Type B pancreatic cell (in vitro differentiated cells): ENCODE results near the gene ZNF148. TPM values are rescaled to one million over a fixed set of nuclear protein-coding genes. Genes with fewer than 3 reads are reported as not detected.
A peak's percentile ranks its signal among the peaks of the same experiment; 100 is the strongest.

ENCODE experiments used
- DNase-seq: peaks from one replicate; pipeline ENCODE4 v3.0.0; 2021; ENCODE audit warnings: mixed read lengths; ENCODE audit not compliant: unreplicated experiment; ENCODE audit errors: extremely low spot score
- H3K27ac Mint-ChIP-seq: 2 replicates; pipeline ENCODE4 v1.8.0; 2021; ENCODE audit warnings: mild to moderate bottlenecking, mixed read lengths
- H3K27me3 Mint-ChIP-seq: 2 replicates; pipeline ENCODE4 v1.8.0; 2021; ENCODE audit warnings: mixed read lengths
- H3K36me3 Mint-ChIP-seq: 2 replicates; pipeline ENCODE4 v1.8.0; 2021; ENCODE audit warnings: mixed read lengths
- H3K4me1 Mint-ChIP-seq: one replicate; pipeline ENCODE4 v1.8.0; 2021; ENCODE audit warnings: mixed read lengths; ENCODE audit not compliant: unreplicated experiment
- H3K4me3 Mint-ChIP-seq: 2 replicates; pipeline ENCODE4 v1.8.0; 2021; ENCODE audit warnings: mild to moderate bottlenecking, mixed read lengths
- H3K9me3 Mint-ChIP-seq: 2 replicates; pipeline ENCODE4 v1.8.0; 2021; ENCODE audit warnings: mixed read lengths
- total RNA-seq: library from RNA; stranded (reverse); gene quantifications from 2 replicates; pipeline ENCODE4 v1.2.1, GENCODE V29; 2021; ENCODE audit warnings: low replicate concordance
- TF ChIP-seq, protein P1 (sequence below): fragments of 200-600 bp; sonication (generic); conservative IDR thresholded peaks from 2 replicates; pipeline ENCODE4 v1.5.0; 2021; ENCODE audit warnings: antibody characterized with exemption, mild to moderate bottlenecking

Gene ZNF148
- total RNA-seq, 1 donor from 2014 or later: 46.4 TPM

DNA sequence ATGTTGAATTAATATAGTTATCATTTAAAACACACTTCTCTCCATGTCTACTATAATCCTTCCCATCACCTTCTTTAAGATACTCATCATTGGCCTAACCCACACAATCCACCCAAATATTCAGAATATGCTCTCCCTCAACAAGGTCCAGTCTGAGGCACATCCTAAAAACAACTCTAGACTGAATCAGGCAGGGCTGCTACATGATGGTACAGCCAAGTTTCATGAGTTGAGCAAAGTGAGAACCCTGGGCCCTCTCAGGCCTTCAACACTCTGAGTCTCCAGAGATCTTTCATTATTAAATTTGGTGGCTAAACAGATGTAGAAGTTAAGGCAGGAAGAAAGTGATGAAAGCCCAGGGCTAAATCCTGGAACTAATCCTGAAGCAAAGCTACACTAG, 16.2 kb downstream of the ZNF148 start:
- Mint-ChIP-seq H3K4me3 (no peak overlapping the region), H3K4me1 (peaks cover 13% of the 10 kb centered on the region), H3K9me3 (peaks cover 4% of the 10 kb centered on the region), H3K27ac (no peak overlapping the region), H3K36me3 (peaks cover 24% of the 10 kb centered on the region), H3K27me3 (no peaks in the 10 kb centered on the region)
- DNase-seq: no peak
- TF ChIP-seq, protein P1, sequence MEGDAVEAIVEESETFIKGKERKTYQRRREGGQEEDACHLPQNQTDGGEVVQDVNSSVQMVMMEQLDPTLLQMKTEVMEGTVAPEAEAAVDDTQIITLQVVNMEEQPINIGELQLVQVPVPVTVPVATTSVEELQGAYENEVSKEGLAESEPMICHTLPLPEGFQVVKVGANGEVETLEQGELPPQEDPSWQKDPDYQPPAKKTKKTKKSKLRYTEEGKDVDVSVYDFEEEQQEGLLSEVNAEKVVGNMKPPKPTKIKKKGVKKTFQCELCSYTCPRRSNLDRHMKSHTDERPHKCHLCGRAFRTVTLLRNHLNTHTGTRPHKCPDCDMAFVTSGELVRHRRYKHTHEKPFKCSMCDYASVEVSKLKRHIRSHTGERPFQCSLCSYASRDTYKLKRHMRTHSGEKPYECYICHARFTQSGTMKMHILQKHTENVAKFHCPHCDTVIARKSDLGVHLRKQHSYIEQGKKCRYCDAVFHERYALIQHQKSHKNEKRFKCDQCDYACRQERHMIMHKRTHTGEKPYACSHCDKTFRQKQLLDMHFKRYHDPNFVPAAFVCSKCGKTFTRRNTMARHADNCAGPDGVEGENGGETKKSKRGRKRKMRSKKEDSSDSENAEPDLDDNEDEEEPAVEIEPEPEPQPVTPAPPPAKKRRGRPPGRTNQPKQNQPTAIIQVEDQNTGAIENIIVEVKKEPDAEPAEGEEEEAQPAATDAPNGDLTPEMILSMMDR: no peak

DNA sequence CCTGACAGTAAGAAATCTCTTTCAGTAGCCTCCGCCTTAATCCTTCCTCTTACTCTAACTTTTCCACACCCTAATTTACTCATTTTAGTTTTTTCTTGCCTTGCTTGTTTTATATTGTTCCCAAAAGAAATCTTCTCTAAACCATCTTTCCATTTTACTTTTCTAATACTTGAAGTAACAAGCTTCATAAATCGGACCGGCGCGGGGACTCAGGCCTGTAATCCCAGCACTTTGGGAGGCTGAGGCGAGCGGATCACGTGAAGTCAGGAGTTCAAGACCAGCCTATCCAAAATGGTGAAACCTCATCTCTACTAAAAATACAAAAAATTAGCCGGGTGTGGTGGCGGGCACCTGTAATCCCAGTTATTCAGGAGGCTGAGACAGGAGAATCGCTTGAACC, 17.3 kb downstream of the ZNF148 start:
- TF ChIP-seq, protein P1: no peak
- peaks cover 4% of the 10 kb centered on the region for H3K9me3 Mint-ChIP-seq
- DNase-seq: no peak
- H3K36me3 Mint-ChIP-seq: peaks cover 21% of the 10 kb centered on the region
- no peaks in the 10 kb centered on the region for H3K27me3 Mint-ChIP-seq
- peak overlapping the region; percentile 39 for H3K4me3 Mint-ChIP-seq
- H3K4me1 Mint-ChIP-seq: peaks cover 9% of the 10 kb centered on the region
- peak overlapping the region; percentile 17 for H3K27ac Mint-ChIP-seq

DNA sequence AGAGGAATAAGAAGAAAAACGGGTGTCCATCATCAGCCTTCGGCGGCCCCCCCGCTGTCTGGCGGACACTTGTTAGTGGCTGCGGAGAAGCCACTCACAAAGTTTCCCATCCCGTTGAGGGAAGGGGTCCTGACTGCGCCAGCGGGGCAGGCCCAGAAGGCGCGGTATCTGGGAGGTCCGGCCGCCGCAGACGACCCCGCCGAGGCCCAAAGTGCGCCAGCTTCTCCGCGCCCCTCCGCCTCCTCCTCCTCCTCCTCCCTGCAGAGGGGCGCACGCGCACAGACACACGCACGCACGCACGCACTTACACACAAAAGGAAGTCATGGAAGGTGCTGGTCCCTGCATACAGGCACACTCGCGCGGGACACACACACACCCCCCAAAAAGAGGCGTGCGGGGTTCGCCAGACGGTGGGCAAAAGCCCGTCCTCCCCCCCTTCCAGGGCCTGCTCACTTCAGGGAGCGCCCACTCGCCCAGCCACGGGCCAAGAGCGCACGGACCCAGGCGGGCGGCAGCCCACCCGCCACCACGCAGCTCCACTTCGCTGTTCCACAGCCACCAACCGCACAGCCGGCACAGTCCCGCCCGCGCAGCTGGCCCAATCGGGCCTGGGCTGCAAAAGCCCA, 18.0 kb downstream of the ZNF148 start:
- H3K4me1 Mint-ChIP-seq: peaks cover 8% of the 10 kb centered on the region
- peaks cover 20% of the 10 kb centered on the region for H3K36me3 Mint-ChIP-seq
- H3K27me3 Mint-ChIP-seq: no peaks in the 10 kb centered on the region
- TF ChIP-seq, protein P1: no peak
- DNase-seq: no peak
- peak overlapping the region; percentile 17 for H3K27ac Mint-ChIP-seq
- H3K9me3 Mint-ChIP-seq: peaks cover 4% of the 10 kb centered on the region
- H3K4me3 Mint-ChIP-seq: peak overlapping the region; percentile 39

DNA sequence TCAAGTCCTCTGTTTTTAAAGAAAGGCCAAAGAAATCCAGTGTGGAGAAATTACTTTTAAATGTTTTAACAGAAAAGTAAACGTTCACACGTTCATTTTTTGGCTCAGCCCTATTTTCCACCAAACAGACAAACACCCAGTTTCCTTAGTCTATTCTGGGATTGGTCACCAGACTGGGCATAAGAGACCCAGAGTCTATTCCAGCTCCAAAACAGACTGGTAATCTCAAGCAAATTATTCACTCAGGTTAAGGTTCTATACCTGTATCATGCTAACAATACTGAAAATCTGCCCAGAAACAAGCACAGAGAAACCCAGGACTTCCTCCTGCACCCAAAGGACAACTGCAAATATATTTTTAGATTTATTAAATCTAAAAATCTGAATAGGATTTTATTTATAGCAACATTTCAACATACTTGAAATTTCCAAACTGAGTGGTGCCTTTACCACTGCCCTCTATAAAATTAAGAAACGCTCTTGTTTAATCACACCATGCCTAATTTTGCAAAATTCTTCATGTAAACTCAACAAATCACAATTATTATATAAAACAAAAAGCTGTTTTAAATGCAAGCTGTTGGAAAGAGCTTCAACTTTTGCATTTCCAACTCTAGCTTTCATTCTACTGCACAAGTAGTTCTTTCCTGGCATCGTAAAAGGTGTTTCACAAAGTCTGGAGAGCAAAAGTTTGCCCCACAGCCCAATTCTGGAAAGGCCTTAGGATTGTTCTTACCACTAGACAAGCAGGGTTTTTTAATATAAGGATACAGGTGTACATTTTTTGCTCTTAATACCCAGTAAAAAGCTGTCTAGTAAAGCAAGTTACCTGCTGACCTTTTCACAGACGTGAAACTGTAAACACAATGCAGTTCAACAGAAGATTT, 18.7 kb downstream of the ZNF148 start:
- TF ChIP-seq, protein P1: no peak
- Mint-ChIP-seq H3K4me1 (peaks cover 4% of the 10 kb centered on the region), H3K27ac (no peak overlapping the region), H3K36me3 (peaks cover 22% of the 10 kb centered on the region), H3K9me3 (peaks cover 4% of the 10 kb centered on the region), H3K27me3 (no peaks in the 10 kb centered on the region), H3K4me3 (no peak overlapping the region)
- no peak for DNase-seq

DNA sequence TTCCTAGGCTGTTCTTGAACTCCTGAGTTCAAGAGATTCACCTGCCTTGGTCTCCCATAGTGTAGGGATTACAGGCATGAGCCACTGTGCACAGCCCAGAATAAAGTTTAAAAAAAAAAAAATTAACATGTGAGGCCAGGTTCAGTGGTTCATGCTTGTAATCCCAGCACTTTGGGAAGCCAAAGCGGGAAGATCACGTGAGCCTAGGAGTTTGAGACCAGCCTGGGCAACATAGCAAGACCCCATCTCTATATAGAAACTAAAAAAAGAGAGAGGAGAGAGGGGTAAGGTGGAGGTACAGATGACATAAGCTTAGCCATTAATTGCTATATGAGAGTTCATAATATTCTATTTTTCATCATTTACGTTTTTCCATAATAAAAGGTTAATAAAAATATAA, 21.5 kb downstream of the ZNF148 start:
- no peak for DNase-seq
- no peaks in the 10 kb centered on the region for H3K9me3 Mint-ChIP-seq
- H3K27me3 Mint-ChIP-seq: no peaks in the 10 kb centered on the region
- H3K36me3 Mint-ChIP-seq: peaks cover 35% of the 10 kb centered on the region
- no peak overlapping the region for H3K4me3 Mint-ChIP-seq
- no peaks in the 10 kb centered on the region for H3K4me1 Mint-ChIP-seq
- TF ChIP-seq, protein P1: no peak
- H3K27ac Mint-ChIP-seq: no peak overlapping the region
